GM21423 (cell line): ENCODE results near the gene MICAL2.

Experiments used
- ATAC-seq: cut with Tn5 transposase; IDR thresholded peaks from one replicate; pipeline ENCODE4 v1.9.1; 2021; ENCODE audit warnings: mild to moderate bottlenecking, moderate library complexity; ENCODE audit not compliant: unreplicated experiment

The MICAL2 gene

GRCh38 chr11:12075822-12076821 lies 34.3 kb upstream of the MICAL2 start:
- ATAC-seq, result no peak

GRCh38 chr11:12076840-12077534 lies 33.4 kb upstream of the MICAL2 start:
- no peak for ATAC-seq

GRCh38 chr11:12077535-12078280 lies 32.7 kb upstream of the MICAL2 start:
- no peak for ATAC-seq

GRCh38 chr11:12079726-12080556 lies 30.4 kb upstream of the MICAL2 start:
- ATAC-seq, result no peak

GRCh38 chr11:12083380-12083779 lies 27.0 kb upstream of the MICAL2 start:
- ATAC-seq, result no peak

- no peak for ATAC-seq
Observed at GRCh38 chr11:12084256-12084655, 26.1 kb upstream of the MICAL2 start.

GRCh38 chr11:12085371-12086251 lies 24.8 kb upstream of the MICAL2 start:
- ATAC-seq, result no peak

GRCh38 chr11:12086271-12087074 lies 23.9 kb upstream of the MICAL2 start:
- no peak for ATAC-seq

GRCh38 chr11:12087075-12088004 lies 23.1 kb upstream of the MICAL2 start:
- peak; percentile 69 for ATAC-seq

- ATAC-seq, result no peak
Observed at GRCh38 chr11:12088047-12088481, 22.3 kb upstream of the MICAL2 start.

GRCh38 chr11:12088531-12088930 lies 21.9 kb upstream of the MICAL2 start:
- ATAC-seq, result no peak

- ATAC-seq, result no peak
Observed at GRCh38 chr11:12089041-12089440, 21.3 kb upstream of the MICAL2 start.

GRCh38 chr11:12089473-12089872 lies 20.9 kb upstream of the MICAL2 start:
- no peak for ATAC-seq

GRCh38 chr11:12090061-12090591 lies 20.3 kb upstream of the MICAL2 start:
- no peak for ATAC-seq

GRCh38 chr11:12090761-12091258 lies 19.6 kb upstream of the MICAL2 start:
- no peak for ATAC-seq

- ATAC-seq, result no peak
Observed at GRCh38 chr11:12091956-12092558, 18.3 kb upstream of the MICAL2 start.

- ATAC-seq, result no peak
Observed at GRCh38 chr11:12092714-12093113, 17.7 kb upstream of the MICAL2 start.
